NK-92 (cell line): ENCODE data around the gene CRB2.
"Not testable (repeated sequence)": the region's sequence is repeated elsewhere in the genome, so short reads cannot be mapped to it uniquely, and the experiment has no call there.

Experiments
- DNase-seq: peaks from one replicate; lab custom pipeline; 2025; ENCODE audit not compliant: unreplicated experiment; lab: John Stamatoyannopoulos, UW

The CRB2 gene

GRCh38 chr9:123378956-123379660 is 23.1 kb downstream of the CRB2 start:
- no peak for DNase-seq

- DNase-seq: no peak
Observed at GRCh38 chr9:123380852-123381705, 25.1 kb downstream of the CRB2 start.

GRCh38 chr9:123382653-123383511 is 26.9 kb downstream of the CRB2 start:
- no peak for DNase-seq

- DNase-seq: no peak
Observed at GRCh38 chr9:123383512-123384170, 27.6 kb downstream of the CRB2 start.

- DNase-seq: no peak
Observed at GRCh38 chr9:123387686-123388085, 31.7 kb downstream of the CRB2 start.

- DNase-seq: no peak
Observed at GRCh38 chr9:123389070-123389469, 33.1 kb downstream of the CRB2 start.

- no peak for DNase-seq
Observed at GRCh38 chr9:123389698-123390097, 33.7 kb downstream of the CRB2 start.

GRCh38 chr9:123390337-123391135 is 34.5 kb downstream of the CRB2 start:
- DNase-seq: no peak

GRCh38 chr9:123391233-123391632 is 35.2 kb downstream of the CRB2 start:
- no peak for DNase-seq

- no peak for DNase-seq
Observed at GRCh38 chr9:123391946-123392345, 35.9 kb downstream of the CRB2 start.

GRCh38 chr9:123392802-123393201 is 36.8 kb downstream of the CRB2 start:
- no peak for DNase-seq

GRCh38 chr9:123394291-123395235 is 38.6 kb downstream of the CRB2 start:
- no peak for DNase-seq

- no peak for DNase-seq
Observed at GRCh38 chr9:123395276-123395688, 39.3 kb downstream of the CRB2 start.

GRCh38 chr9:123395689-123396511 is 39.9 kb downstream of the CRB2 start:
- no peak for DNase-seq

GRCh38 chr9:123397975-123398374 is 42.0 kb downstream of the CRB2 start:
- DNase-seq: no peak

GRCh38 chr9:123398938-123399337 is 42.9 kb downstream of the CRB2 start:
- DNase-seq: not testable (repeated sequence)

GRCh38 chr9:123399803-123400378 is 43.9 kb downstream of the CRB2 start:
- no peak for DNase-seq
